Measurements from ENCODE around the gene PFDN1. TPM values are rescaled to one million over a fixed set of nuclear protein-coding genes. Genes with fewer than 3 reads are reported as not detected.
"Not testable (repeated sequence)": the region's sequence is repeated elsewhere in the genome, so short reads cannot be mapped to it uniquely, and the experiment has no call there.

Gene PFDN1
- total RNA-seq, 1 experiment from 2014 or later = 240 TPM

- Histone ChIP-seq H3K27me3 (no peaks in the 10 kb centered on the region), H3K4me3 (no peak overlapping the region), H3K36me3 (no peaks in the 10 kb centered on the region), H3K9me3 (no peaks in the 10 kb centered on the region)
- no peak for DNase-seq
Measured at GRCh38 chr5:140220698-140221064, 82.2 kb downstream of the PFDN1 start.

GRCh38 chr5:140220032-140220697 lies 82.7 kb downstream of the PFDN1 start:
- no peak overlapping the region for H3K4me3 ChIP-seq
- H3K27me3 ChIP-seq = no peaks in the 10 kb centered on the region
- no peaks in the 10 kb centered on the region for H3K9me3 ChIP-seq
- no peaks in the 10 kb centered on the region for H3K36me3 ChIP-seq
- peak; percentile 84 for DNase-seq

GRCh38 chr5:140219068-140219991 lies 83.6 kb downstream of the PFDN1 start:
- Histone ChIP-seq H3K9me3 (no peaks in the 10 kb centered on the region), H3K36me3 (no peaks in the 10 kb centered on the region), H3K27me3 (no peaks in the 10 kb centered on the region), H3K4me3 (no peak overlapping the region)
- DNase-seq = peak; percentile 40

- Histone ChIP-seq H3K36me3 (no peaks in the 10 kb centered on the region), H3K9me3 (no peaks in the 10 kb centered on the region), H3K27me3 (no peaks in the 10 kb centered on the region), H3K4me3 (no peak overlapping the region)
- DNase-seq = no peak
Measured at GRCh38 chr5:140217299-140218026, 85.4 kb downstream of the PFDN1 start.

- Histone ChIP-seq H3K27me3 (no peaks in the 10 kb centered on the region), H3K4me3 (no peak overlapping the region), H3K9me3 (no peaks in the 10 kb centered on the region), H3K36me3 (no peaks in the 10 kb centered on the region)
- DNase-seq = no peak
Measured at GRCh38 chr5:140216478-140217074, 86.3 kb downstream of the PFDN1 start.

- Histone ChIP-seq H3K27me3 (no peaks in the 10 kb centered on the region), H3K9me3 (no peaks in the 10 kb centered on the region), H3K4me3 (no peak overlapping the region), H3K36me3 (no peaks in the 10 kb centered on the region)
- no peak for DNase-seq
Measured at GRCh38 chr5:140215276-140215675, 87.6 kb downstream of the PFDN1 start.

- no peaks in the 10 kb centered on the region for H3K9me3 ChIP-seq
- DNase-seq = peak; percentile 81
- no peaks in the 10 kb centered on the region for H3K27me3 ChIP-seq
- H3K4me3 ChIP-seq = no peak overlapping the region
- H3K36me3 ChIP-seq = no peaks in the 10 kb centered on the region
Measured at GRCh38 chr5:140214831-140215230, 88.1 kb downstream of the PFDN1 start.

- H3K4me3 ChIP-seq = no peak overlapping the region
- no peak for DNase-seq
- H3K27me3 ChIP-seq = no peaks in the 10 kb centered on the region
- H3K36me3 ChIP-seq = no peaks in the 10 kb centered on the region
- no peaks in the 10 kb centered on the region for H3K9me3 ChIP-seq
Measured at GRCh38 chr5:140213370-140213983, 89.4 kb downstream of the PFDN1 start.

GRCh38 chr5:140208065-140208464 lies 94.8 kb downstream of the PFDN1 start:
- no peak for DNase-seq
- H3K27me3 ChIP-seq = no peaks in the 10 kb centered on the region
- H3K9me3 ChIP-seq = no peaks in the 10 kb centered on the region
- no peaks in the 10 kb centered on the region for H3K36me3 ChIP-seq
- no peak overlapping the region for H3K4me3 ChIP-seq

GRCh38 chr5:140207250-140207964 lies 95.5 kb downstream of the PFDN1 start:
- no peaks in the 10 kb centered on the region for H3K36me3 ChIP-seq
- no peak for DNase-seq

GRCh38 chr5:140205952-140206351 lies 96.9 kb downstream of the PFDN1 start:
- no peak for DNase-seq
- H3K27me3 ChIP-seq = no peaks in the 10 kb centered on the region
- no peaks in the 10 kb centered on the region for H3K9me3 ChIP-seq
- H3K36me3 ChIP-seq = no peaks in the 10 kb centered on the region
- no peak overlapping the region for H3K4me3 ChIP-seq

More at GRCh38 chr5:140207250-140207964, 95.5 kb downstream of the PFDN1 start:
- Histone ChIP-seq H3K9me3 (no peaks in the 10 kb centered on the region), H3K4me3 (no peak overlapping the region), H3K27me3 (no peaks in the 10 kb centered on the region)

GRCh38 chr5:140205216-140205615 lies 97.7 kb downstream of the PFDN1 start:
- Histone ChIP-seq H3K9me3 (no peaks in the 10 kb centered on the region), H3K4me3 (no peak overlapping the region), H3K36me3 (no peaks in the 10 kb centered on the region), H3K27me3 (no peaks in the 10 kb centered on the region)
- DNase-seq = no peak

GRCh38 chr5:140202610-140203009 lies 100.3 kb downstream of the PFDN1 start:
- no peaks in the 10 kb centered on the region for H3K9me3 ChIP-seq
- H3K4me3 ChIP-seq = no peak overlapping the region
- H3K36me3 ChIP-seq = no peaks in the 10 kb centered on the region
- no peak for DNase-seq
- H3K27me3 ChIP-seq = no peaks in the 10 kb centered on the region

- Histone ChIP-seq H3K9me3 (no peaks in the 10 kb centered on the region), H3K36me3 (no peaks in the 10 kb centered on the region), H3K4me3 (no peak overlapping the region), H3K27me3 (no peaks in the 10 kb centered on the region)
- DNase-seq = peak; percentile 45
Measured at GRCh38 chr5:140202078-140202477, 100.8 kb downstream of the PFDN1 start.

GRCh38 chr5:140198915-140199314 lies 104.0 kb downstream of the PFDN1 start:
- H3K27me3 ChIP-seq, H3K36me3 ChIP-seq, H3K9me3 ChIP-seq, H3K4me3 ChIP-seq, DNase-seq: not testable (repeated sequence)

- Histone ChIP-seq H3K9me3 (no peaks in the 10 kb centered on the region), H3K4me3 (no peak overlapping the region), H3K27me3 (no peaks in the 10 kb centered on the region), H3K36me3 (no peaks in the 10 kb centered on the region)
- DNase-seq = no peak
Measured at GRCh38 chr5:140197023-140197422, 105.9 kb downstream of the PFDN1 start.

Measured in MG63 (cell line).